ENCODE results near the gene SNX24.

The SNX24 gene

DNA sequence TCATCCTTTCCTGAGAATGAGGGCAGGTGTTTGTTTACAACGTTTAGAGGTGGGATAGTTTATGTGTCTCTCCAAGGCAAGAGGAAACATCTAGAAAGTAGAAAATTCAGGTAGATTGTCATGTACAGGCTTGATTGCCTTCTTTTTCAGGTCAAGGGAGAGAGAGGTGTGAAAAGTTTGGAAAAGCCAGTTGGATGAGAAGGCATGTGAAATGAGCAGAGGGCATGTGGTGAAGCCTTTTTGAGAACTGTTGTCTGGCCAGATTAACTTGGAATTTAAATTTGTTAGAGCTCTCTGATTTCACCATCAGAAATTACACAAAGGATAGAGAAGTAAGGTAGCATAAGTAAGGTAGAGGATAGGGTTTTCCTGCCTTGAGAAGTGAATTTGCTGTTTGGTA lies 74.6 kb downstream of the SNX24 start:
- DNase-seq (ENCODE audit: low spot score) = no peak

DNA sequence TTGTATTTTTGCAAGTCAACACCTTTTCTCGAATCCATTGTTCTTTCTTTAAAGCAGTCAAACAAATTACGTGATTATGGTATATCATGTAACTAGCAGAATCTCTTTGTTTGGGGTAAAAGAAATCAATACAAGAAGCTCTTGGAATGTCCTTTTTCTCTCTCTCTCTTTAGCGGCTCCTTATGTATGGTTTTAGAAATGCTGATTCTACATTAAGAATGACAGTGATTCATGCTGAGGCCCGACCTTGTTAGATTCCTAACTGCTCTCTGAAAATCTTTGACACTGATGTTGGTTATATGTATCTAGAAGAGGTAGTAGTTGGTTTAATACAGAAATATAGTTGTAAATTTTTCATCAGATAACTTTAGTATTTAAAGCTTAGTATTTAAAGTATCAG lies 76.4 kb downstream of the SNX24 start:
- no peak for DNase-seq (ENCODE audit: low spot score)

DNA sequence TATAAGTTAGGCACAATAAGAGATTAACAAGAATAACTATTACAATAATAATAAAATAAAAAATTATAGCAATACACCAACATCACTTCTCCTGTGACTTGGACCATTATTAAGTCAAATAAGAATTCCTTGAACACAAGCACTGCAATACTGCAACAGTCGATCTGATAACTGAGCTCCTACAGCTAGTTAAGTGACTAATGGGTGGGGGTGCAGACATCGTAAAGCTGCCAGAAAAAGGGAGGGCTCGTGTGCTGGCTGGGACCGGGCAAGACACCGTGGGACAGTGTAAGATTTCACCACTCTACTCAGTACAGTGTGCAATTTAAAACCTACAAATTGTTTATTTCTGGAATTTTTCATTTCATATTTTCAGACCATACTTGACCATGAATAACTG lies 78.8 kb downstream of the SNX24 start:
- no peak for DNase-seq (ENCODE audit: low spot score)

DNA sequence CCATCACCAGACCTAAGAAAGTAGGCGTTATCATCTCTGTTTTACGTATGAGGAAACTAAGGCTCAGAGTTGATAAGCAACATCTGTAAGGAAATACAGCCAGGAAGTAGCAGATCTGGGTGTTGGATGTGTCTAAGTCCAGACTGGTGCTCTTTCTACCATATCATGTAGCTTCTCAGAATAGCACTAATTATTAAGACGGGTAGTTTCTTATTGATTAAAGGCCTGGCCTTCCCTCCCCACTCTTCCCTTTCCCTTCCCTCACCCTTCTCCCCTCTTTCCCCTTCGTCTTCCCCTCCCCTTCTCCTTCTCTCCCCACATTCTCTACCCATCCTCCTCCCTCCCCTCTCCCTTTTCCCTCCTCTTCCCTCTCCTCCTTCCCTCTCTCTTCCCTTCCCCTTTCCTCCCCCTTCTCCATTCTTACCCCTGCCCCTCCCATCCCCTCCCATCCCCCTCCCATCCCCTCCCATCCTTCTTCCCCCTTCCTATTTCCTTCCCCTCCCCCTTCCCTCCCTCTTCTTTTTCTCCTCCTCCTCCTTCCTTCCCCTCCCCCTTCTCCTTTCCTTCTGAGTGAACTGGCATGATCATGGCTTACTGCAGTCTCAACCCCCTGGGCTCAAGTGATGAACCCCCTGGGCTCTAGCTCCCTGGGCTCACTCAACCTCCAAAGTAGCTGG lies 79.4 kb downstream of the SNX24 start:
- no peak for DNase-seq (ENCODE audit: low spot score)

DNA sequence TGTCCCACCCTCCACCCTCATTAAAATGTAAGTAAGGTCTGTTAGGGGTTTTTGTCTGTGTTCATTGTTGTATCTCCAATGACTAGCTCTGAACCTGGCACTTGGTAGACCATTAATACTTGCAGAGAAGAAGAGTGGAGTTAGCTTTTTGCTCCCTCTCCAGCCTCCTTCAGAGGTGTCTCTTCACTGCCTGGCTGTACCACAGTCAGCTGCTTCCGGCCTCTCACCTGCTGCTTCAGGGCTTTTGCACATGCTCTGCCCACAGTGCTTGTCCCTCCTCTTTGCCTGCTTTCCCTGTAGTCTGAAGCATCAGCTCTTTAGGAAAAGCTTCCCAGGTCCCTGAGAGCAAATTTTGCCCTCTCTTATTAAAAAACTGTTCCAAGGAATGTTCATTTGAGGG lies 83.6 kb downstream of the SNX24 start:
- no peak for DNase-seq (ENCODE audit: low spot score)

DNA sequence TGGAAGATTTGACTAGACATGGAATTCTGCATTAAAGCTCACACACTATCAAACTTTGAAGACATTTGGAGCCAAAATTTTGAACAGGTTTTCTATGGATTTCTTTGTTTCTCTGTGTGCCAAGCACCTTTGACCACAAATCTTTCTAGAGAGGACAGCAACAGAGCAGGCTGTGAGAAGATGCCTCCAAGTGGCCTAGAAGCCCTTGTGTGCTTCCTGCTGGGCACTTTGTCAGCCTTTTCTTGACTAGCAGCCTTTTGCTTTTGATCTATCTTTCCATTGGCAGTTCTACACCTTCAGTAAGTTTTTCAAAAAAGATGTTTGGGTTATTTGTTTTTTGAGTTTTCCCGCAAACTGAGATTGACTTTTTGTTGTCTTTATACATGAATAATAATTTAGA lies 84.6 kb downstream of the SNX24 start:
- no peak for DNase-seq (ENCODE audit: low spot score)

DNA sequence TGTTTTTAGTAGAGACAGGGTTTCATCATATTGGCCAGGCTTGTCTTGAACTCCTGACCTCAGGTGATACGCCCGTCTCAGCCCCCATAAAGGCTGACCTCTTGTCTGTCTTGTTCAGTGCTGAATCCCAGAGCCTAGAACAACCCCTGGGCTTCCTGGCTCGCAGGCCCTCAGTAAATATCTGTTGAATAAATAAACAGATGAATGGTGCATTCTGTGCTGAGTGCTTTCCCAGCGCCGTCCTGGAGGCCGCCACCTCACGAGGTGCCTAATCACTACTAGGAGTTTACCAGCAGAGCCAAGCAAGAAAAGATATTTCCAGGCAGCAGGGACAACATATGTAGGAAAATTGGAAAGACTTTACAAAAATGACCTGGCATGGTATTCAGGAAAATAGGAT lies 88.5 kb downstream of the SNX24 start:
- no peak for DNase-seq (ENCODE audit: low spot score)

DNA sequence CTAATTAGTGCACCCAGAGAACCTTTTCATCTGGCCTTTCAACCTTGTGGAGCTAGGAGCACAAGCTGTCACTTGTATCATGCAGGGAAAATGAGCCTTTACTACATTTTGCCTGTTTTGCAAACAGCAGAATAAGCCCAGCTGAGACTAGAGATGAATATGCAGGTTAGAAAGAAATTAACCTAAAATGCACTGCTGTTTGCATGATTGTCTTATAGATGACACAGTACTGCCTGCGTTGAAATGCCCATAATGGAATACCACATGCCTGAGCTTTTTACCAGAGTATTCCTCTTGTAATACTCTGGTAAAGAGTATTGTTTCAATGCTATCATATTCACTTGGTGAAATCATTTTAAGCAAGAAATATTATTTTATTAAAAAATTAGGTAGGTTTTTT lies 90.7 kb downstream of the SNX24 start:
- DNase-seq (ENCODE audit: low spot score) = no peak

DNA sequence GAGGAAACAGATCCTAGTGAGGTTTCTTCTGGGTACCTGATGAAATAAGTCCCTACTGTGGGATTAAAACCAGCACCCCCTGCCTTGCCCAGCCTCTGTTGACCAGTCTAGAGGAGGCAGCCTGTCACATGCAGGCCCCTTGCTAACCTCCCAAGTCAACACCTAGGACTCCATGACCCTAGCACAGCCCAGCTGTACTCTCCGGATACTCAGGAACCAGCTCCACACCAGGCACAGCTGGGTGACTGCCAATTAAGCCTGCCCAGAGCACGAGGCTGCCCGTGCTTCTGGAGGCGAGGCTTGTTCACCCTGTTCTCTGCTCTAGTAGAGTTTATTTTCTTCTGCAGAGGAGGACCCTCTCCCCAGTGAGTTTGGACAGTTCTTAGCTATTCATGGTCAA lies 92.5 kb downstream of the SNX24 start:
- no peak for DNase-seq (ENCODE audit: low spot score)

DNA sequence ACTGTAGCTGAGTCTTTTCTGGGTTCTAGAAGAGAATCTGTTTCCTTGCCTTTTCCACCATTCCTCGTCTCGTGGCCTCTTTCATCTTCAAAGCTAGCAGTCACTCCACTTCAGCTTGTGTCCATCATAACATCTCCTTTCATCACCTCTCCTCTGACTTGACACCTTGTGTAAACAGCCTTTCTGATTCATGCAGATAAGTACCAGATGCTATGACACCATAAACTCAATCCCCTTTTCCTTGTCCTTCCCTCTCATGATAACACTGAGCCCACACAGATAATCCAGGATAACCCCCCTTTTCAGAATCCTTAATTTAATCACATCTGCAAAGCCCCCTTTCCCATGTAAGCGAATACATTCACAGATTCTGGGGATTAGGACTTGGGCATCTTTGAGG lies 95.5 kb downstream of the SNX24 start:
- DNase-seq (ENCODE audit: low spot score) = no peak

DNA sequence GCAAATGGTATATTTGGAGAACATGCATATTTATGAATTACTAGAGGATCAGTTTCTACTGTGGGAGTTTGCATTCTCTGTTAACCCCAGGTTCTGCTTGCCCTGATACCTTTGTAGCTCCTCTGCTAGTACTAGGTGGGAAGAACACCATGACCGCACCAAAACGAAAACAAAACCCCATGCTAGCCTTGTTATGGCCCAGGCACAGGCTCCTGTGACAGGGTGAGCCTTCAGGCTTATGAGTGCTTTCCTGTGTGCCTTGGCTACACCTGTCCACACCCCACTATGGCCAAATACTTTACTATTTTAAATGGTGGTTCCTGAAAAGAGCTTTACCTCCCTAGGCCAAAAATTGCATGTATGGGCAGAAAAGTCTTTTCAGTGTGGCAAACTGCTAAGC lies 96.3 kb downstream of the SNX24 start:
- no peak for DNase-seq (ENCODE audit: low spot score)

DNA sequence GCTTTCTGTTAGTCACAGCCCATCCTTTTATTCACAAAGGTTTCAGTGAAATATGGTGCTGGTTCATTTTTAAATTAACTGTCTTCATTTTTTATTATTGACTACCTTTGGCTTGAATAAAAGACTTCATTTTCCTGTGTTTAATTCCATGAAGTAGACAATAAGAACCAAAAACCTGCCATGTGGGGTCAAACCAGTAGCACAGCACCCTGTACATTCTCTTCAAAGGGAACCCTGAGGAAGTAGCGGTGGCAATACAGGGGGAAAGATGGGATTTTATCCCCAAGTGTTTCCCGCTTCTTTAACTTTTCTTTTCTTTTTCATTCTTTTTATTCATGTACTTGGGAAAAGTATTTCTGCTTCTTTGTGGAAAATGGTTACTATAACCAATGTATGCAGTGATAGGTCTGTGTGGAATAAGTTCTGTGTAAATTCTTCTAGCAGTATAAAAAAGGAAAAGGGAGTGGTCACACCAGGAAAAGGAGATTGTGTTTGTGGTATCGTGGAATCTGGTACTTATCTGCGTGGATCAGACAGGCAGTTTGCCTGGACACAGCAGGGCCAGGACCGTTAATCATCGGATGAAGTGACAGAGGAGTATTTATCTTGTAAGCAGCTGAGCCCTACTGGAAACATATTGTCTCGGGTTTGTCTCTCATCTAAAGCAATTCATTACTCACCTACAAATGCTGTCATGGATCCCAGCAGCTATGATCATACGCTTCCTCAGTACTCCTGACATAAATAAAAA lies 96.9 kb downstream of the SNX24 start:
- no peak for DNase-seq (ENCODE audit: low spot score)

DNA sequence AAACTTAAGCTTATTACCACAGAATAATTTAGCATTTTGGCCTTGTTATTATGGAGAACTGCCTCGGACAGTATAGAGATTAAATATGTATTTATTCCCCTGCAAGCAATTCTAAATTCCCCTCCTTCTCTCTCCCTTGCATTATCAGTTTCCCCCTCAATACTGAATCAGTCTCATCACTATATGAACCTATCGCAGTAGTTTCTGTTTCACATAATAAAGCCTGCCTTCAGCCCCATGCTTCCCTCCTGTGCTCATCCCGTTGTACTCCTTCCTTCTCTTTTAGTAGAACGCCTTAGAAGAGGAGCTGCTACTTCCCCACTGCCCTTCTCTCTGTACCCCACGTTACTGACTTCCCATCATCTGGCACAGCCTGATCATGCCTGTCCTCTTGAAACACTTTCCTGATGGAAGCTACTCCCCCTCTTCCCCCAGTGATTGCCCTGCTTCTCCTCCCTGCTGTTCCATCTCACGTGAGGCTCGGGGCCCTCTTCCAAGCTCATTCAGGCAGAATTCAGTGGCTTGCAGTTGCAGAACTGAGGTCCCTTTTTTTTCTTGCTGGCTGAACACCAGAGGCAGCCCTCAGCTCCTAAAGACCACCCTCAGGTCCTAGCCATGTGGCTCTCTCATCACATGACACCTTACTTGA lies 97.8 kb downstream of the SNX24 start:
- no peak for DNase-seq (ENCODE audit: low spot score)

DNA sequence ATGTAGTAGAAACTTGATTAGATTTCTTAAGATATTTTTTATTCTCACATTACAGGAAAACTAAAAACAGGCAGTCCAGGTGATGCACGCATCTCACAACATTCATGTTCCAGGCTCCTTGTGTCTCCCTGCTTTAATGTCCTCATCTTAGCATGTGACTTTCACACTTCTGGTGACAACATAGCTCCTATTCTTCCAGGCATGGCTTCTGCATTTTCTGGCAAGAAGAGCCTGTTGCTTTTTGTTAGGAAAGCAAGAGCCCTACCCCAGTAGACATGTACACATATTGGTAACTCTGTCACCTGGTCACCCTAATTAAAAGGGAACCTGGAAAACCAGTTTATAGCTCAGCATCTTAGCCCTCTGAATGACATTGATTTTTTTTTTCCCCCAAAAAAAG lies 98.6 kb downstream of the SNX24 start:
- no peak for DNase-seq (ENCODE audit: low spot score)

DNA sequence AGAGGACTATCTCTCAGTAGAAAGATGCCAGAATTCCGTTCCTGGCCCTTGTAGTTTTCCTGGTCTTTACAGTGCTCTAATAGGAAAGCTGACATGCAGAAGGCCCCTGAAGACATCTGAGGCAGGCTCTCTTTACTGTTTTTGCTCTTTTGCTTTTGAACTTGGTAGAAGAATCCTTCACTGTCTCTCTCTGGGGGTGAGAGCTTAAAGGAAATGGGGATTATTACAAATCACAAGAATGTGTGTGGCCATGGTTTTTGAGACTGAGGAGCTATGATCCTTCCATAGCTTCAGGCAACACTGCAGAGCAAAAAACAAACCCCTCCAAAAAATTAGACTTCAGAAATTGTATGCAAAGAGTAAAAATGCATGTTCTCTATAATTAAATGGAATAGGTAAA lies 102.0 kb downstream of the SNX24 start:
- DNase-seq (ENCODE audit: low spot score) = no peak

DNA sequence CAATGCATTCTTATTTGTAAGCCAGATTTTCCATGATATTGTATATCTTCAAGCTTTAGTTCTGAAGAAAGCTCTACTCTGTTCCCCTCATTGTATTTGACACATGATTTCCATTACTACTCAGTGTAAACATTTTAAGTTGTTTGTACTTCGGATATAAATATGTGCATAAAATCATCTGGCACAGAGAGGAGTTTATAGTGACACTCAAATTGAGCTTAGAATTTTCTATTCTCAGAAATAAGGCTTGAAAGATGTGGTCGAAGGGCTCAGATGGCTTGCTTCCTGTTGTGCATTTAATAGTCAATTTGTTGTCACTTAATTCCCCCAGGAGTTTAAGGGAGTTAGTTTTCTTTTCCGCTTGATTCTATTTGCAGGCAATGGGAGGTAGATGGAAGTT lies 102.4 kb downstream of the SNX24 start:
- DNase-seq (ENCODE audit: low spot score) = no peak

DNA sequence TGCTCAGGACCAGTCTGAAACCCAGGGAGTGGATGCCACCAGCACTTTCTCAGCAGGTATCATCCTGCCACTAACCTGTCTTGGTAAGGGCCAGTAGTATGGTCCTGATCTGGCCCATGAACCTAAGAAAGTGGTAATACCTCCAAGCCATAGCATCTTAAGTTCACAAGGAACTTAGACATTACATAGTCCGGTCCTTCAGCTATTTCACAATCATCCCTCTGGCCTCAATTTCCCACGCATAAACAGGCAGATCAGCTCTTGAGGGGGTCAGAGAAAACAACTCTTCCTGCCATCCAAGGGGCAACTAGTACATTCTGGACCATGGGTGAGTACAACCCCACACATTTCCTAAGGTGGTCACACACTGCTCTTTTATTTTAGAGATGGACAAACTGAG lies 102.9 kb downstream of the SNX24 start:
- no peak for DNase-seq (ENCODE audit: low spot score)

DNA sequence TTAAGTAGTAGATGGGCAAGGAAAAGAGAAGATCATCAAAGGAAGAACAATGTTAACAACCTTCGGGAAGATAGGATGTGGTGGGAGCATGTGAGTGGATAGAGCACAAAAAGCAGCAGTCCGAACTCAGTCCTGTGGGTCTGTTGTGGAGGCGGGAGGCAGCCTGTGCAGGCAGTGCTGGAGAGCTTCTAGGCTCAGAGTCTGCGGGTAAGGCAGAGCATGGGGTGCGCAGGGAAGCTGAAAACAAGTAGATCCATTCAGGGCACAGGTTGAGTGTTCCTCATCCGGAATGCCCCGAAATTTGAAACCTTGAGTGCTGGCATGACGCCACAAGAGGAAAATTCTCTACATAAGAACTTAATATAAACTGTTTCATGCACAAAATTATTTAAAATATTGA lies 106.2 kb downstream of the SNX24 start:
- DNase-seq (ENCODE audit: low spot score) = no peak

DNA sequence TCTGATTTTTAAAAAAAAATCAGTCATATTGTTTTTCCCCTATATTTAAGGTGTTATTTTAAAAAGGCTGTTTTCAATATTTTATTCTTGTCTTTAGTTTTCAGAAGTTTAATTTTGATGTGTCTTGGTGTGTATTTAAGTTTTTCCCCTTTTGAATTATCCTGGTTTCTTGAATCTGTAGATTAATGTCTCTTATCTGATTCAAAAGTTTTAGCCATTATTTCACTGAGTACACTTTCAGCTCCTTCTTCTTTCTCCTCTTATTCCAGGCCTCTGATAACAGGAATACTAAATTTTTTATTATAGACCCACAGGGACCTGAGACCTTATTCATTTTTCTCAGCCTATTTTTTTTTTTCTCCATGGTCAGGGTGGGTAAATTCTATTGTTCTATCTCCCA lies 109.3 kb downstream of the SNX24 start:
- DNase-seq (ENCODE audit: low spot score) = no peak

DNA sequence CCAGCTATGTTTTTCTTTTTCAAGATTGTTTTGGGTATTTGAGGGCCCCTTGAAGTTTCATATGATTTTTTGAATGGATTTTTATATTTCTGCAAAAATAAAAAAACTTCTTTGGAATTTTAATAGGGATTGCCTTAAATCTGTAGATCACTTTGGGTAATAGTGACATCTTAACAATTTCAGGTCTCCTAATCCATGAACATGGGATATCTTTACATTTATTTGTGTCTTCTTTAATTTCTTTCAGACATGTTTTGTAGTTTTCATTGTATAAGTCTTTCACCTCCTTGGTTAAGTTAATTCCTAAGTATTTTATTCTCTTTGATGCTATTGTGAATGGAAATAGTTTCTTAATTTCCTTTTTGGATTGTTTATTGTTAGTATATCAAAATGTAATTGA lies 112.0 kb downstream of the SNX24 start:
- no peak for DNase-seq (ENCODE audit: low spot score)

DNA sequence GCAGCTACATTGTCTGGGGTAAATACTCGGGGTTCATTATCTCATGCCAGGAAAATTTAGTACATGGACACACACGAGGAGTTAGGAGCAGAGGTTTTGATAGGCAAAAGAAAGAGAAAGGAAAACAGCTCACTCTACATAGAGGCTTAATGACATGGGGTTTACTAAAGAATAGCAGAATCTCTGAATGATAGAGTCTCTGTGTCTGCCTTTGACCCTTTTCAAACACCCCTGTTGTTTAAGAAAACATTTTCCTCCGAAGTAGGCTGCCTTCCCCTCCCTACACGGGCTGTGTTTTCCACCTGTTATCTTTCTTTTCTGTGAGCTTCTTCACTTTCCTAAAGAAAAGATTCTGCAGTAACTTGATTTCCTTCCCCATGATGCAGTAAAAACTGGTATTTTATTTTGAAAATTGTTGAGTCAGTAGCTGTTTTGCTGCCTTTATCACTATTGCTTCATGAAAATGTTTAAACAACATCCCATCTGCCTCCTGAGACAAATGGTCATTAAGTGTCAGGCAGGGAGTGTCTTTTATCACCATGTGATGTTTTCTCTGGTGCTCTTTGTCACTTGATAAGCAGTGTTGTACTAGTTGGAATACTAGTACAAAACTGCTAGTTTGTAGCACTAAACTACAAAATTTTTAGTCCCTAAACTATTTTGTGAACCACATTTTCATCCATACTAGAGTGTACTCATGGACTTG lies 114.5 kb downstream of the SNX24 start:
- DNase-seq (ENCODE audit: low spot score) = no peak

DNA sequence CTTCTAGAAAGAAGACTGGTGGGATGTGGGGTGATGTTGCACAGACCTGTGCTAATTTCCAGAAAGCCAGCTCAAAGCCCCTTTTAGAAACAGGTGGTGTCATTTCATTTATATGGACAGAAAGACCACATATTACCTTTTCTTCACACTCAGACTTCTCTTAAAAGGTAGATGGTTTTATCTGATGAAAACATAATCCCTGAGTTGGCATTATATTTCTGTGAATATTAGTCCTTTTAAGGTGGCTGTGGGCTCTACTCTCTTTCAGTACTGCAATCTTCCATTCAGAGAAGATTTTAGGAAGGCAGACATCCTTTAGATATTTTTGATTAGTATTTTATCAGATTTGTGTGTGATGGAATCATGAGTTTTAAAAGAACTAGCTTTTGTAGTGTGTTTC lies 117.9 kb downstream of the SNX24 start:
- no peak for DNase-seq (ENCODE audit: low spot score)

DNA sequence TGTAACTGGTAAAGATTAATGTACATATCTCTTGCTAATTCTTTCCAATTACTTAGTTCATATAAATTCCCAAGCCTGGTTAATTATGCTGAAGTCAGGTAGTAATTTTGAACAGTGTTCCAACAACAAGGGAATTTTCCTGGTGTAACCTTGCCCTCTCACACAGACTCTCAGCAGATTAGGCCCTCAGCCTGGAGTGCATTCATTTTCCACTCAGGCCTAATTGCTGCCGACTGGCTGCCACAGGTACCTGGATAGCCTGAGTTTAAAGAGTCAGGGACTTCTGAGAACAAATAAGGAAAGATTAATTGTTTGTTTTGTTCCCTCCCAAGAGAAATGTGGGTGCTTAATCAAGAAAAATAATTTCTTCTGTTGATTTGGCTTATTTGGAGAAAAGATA lies 119.7 kb downstream of the SNX24 start:
- DNase-seq (ENCODE audit: low spot score) = no peak
